HepG2 (cell line): Measurements from ENCODE around the gene PSMB10. TPM values are rescaled to one million over a fixed set of nuclear protein-coding genes. Genes with fewer than 3 reads are reported as not detected.
A peak's percentile ranks its signal among the peaks of the same experiment; 100 is the strongest.

Experiments
- EED ChIP-seq: sonication (generic); formaldehyde crosslinking; IDR thresholded peaks from 2 replicates; pipeline ENCODE4 v1.5.0; 2020; ENCODE audit warnings: mild to moderate bottlenecking, missing genetic modification reagents
- ELF4 ChIP-seq: sonication (generic); formaldehyde crosslinking; IDR thresholded peaks from 2 replicates; pipeline ENCODE4 v1.5.0; 2020; ENCODE audit warnings: missing genetic modification reagents, mild to moderate bottlenecking, moderate library complexity, borderline replicate concordance
- PAXIP1 ChIP-seq: sonication (generic); formaldehyde crosslinking; conservative IDR thresholded peaks from 2 replicates; pipeline ENCODE4 v1.4.0; 2020; ENCODE audit warnings: mild to moderate bottlenecking, missing genetic modification reagents, moderate library complexity
- RFX1 ChIP-seq: fragments of 450-650 bp; IDR thresholded peaks from 2 replicates; pipeline ENCODE4 v1.6.1; 2017
- RNF219 ChIP-seq: sonication (generic); formaldehyde crosslinking; IDR thresholded peaks from 2 replicates; pipeline ENCODE4 v1.5.0; 2020; ENCODE audit warnings: mild to moderate bottlenecking, missing genetic modification reagents
- TFAP4 ChIP-seq: sonication (generic); IDR thresholded peaks from 2 replicates; pipeline ENCODE4 v1.6.1; 2016; ENCODE audit warnings: low read depth, borderline replicate concordance
- U2AF2 ChIP-seq: fragments of 200-400 bp; formaldehyde crosslinking; IDR thresholded peaks from 2 replicates; pipeline ENCODE4 v1.6.1; 2017; ENCODE audit warnings: low read depth, mild to moderate bottlenecking, low read length
- WIZ ChIP-seq: sonication (generic); formaldehyde crosslinking; IDR thresholded peaks from 2 replicates; pipeline ENCODE4 v1.5.1; 2020; ENCODE audit warnings: mild to moderate bottlenecking, missing genetic modification reagents
- ZBED4 ChIP-seq: sonication (generic); formaldehyde crosslinking; IDR thresholded peaks from 2 replicates; pipeline ENCODE4 v1.4.0; 2020; ENCODE audit warnings: missing genetic modification reagents, borderline replicate concordance
- ZBTB39 ChIP-seq: sonication (generic); formaldehyde crosslinking; IDR thresholded peaks from 2 replicates; pipeline ENCODE4 v1.5.0; 2020; ENCODE audit warnings: missing genetic modification reagents
- ZC3H4 ChIP-seq: sonication (generic); formaldehyde crosslinking; IDR thresholded peaks from 2 replicates; pipeline ENCODE4 v1.4.0; 2020; ENCODE audit warnings: missing genetic modification reagents, borderline replicate concordance
- ZNF264 ChIP-seq: sonication (generic); formaldehyde crosslinking; IDR thresholded peaks from 2 replicates; pipeline ENCODE4 v1.4.0; 2020; ENCODE audit warnings: missing genetic modification reagents
- ZNF343 ChIP-seq: sonication (generic); formaldehyde crosslinking; IDR thresholded peaks from 2 replicates; pipeline ENCODE4 v1.4.0; 2020; ENCODE audit warnings: mild to moderate bottlenecking, missing genetic modification reagents
- ZNF441 ChIP-seq: sonication (generic); formaldehyde crosslinking; IDR thresholded peaks from 2 replicates; pipeline ENCODE4 v1.7.0; 2021; ENCODE audit warnings: missing genetic modification reagents, borderline replicate concordance
- ZNF577 ChIP-seq: sonication (generic); formaldehyde crosslinking; IDR thresholded peaks from 2 replicates; pipeline ENCODE4 v1.4.0; 2020; ENCODE audit warnings: mild to moderate bottlenecking, low read depth, missing genetic modification reagents, borderline replicate concordance
- ZNF674 ChIP-seq: sonication (generic); formaldehyde crosslinking; IDR thresholded peaks from 2 replicates; pipeline ENCODE4 v1.5.0; 2020; ENCODE audit warnings: low read depth, mild to moderate bottlenecking, missing genetic modification reagents
- ZNF720 ChIP-seq: sonication (generic); formaldehyde crosslinking; IDR thresholded peaks from 2 replicates; pipeline ENCODE4 v1.4.0; 2020; ENCODE audit warnings: missing genetic modification reagents
- ZNF724P ChIP-seq: sonication (generic); formaldehyde crosslinking; IDR thresholded peaks from 2 replicates; pipeline ENCODE4 v1.8.0; 2022; ENCODE audit warnings: missing genetic modification reagents, borderline replicate concordance
- polyA plus RNA-seq, 8 experiments: library from polyadenylated mRNA; depleted of rRNA in 3 of 8; stranded (reverse) in 7 of 8; unstranded in 1 of 8; fragments of >200 nt; fragmentation: Illumina TruSeq in 4 of 8; extraction: Trizol in 4 of 8; gene quantifications; 2 replicates each; pipeline versions ENCODE4 v1.2.1 to v1.2.3, GENCODE V29; 2011 to 2016; ENCODE audit warnings: low read depth in 4 of 8, missing spikeins in 1 of 8, mixed read lengths in 1 of 8; ENCODE audit not compliant: insufficient read depth in 1 of 8
- total RNA-seq, 5 experiments: library from RNA; depleted of rRNA; stranded (reverse); fragments of >200 nt; fragmentation: Illumina TruSeq; extraction: Trizol; gene quantifications; 2 replicates each; pipeline ENCODE4 v1.2.3, GENCODE V29; 2016; ENCODE audit warnings: low read depth in 1 of 5

Gene PSMB10
- total and polyA plus RNA-seq, 2 of the 13 experiments (the other 11 are each of a cell fraction or from before 2014, with no cell fraction given): 12.7 to 65.9 TPM

GRCh38 chr16:67935101-67935401 lies 1.6 kb downstream of the PSMB10 start (continued):
- TF ChIP-seq PAXIP1: no peak
- no peak for TF ChIP-seq ZNF264 (CRISPR knock-in tag)
- no peak for TF ChIP-seq ZNF343 (CRISPR knock-in tag)
- no peak for TF ChIP-seq ZNF724P (CRISPR knock-in tag)
- no peak; the same call in 1 of the 2 replicates for TF ChIP-seq ELF4 (CRISPR knock-in tag)
- TF ChIP-seq ZBED4 (CRISPR knock-in tag): no peak
- 0 out of 2 replicates have a peak, but pooled peaks have one; percentile 62 for TF ChIP-seq U2AF2
- no peak for TF ChIP-seq WIZ (CRISPR knock-in tag)
- no peak for TF ChIP-seq RFX1
- TF ChIP-seq ZNF720 (CRISPR knock-in tag): 0 out of 2 replicates have a peak, but pooled peaks have one; percentile 5
- no peak for TF ChIP-seq TFAP4
- no peak for TF ChIP-seq RNF219
- TF ChIP-seq ZNF674 (CRISPR knock-in tag): 0 out of 2 replicates have a peak, but pooled peaks have one; percentile 18
- peak; percentile 63; the same call in 1 of the 2 replicates for TF ChIP-seq ZBTB39
- TF ChIP-seq ZNF441 (CRISPR knock-in tag): 0 out of 2 replicates have a peak, but pooled peaks have one; percentile 5
- 0 out of 2 replicates have a peak, but pooled peaks have one; percentile 50 for TF ChIP-seq EED (CRISPR knock-in tag)
- no peak for TF ChIP-seq ZC3H4 (CRISPR knock-in tag)
- TF ChIP-seq ZNF577 (CRISPR knock-in tag): no peak
